Measurements from ENCODE around the gene PLCXD1.
"Not testable (repeated sequence)": the region's sequence is repeated elsewhere in the genome, so short reads cannot be mapped to it uniquely, and the experiment has no call there.

PLCXD1 gene

GRCh38 chrX:336227-336626, 55.0 kb downstream of the PLCXD1 start:
- DNase-seq, result no peak

- no peak for DNase-seq
These were observed 56.2 kb downstream of the PLCXD1 start for GRCh38 chrX:337331-337831.

GRCh38 chrX:338281-338835, 57.2 kb downstream of the PLCXD1 start:
- DNase-seq, result no peak

GRCh38 chrX:338836-339400, 57.7 kb downstream of the PLCXD1 start:
- DNase-seq, result no peak

GRCh38 chrX:340121-340520, 58.9 kb downstream of the PLCXD1 start:
- no peak for DNase-seq

- DNase-seq, result no peak
These were observed 59.7 kb downstream of the PLCXD1 start for GRCh38 chrX:340641-341423.

GRCh38 chrX:341541-342101, 60.4 kb downstream of the PLCXD1 start:
- DNase-seq, result no peak

GRCh38 chrX:344371-344901, 63.3 kb downstream of the PLCXD1 start:
- no peak for DNase-seq

GRCh38 chrX:345020-345925, 64.1 kb downstream of the PLCXD1 start:
- no peak for DNase-seq

GRCh38 chrX:346034-346813, 65.0 kb downstream of the PLCXD1 start:
- no peak for DNase-seq

- no peak for DNase-seq
These were observed 66.4 kb downstream of the PLCXD1 start for GRCh38 chrX:347351-348117.

- no peak for DNase-seq
These were observed 67.4 kb downstream of the PLCXD1 start for GRCh38 chrX:348461-349117.

- DNase-seq, result no peak
These were observed 68.0 kb downstream of the PLCXD1 start for GRCh38 chrX:349196-349595.

GRCh38 chrX:349702-350101, 68.5 kb downstream of the PLCXD1 start:
- no peak for DNase-seq

GRCh38 chrX:350148-350533, 69.0 kb downstream of the PLCXD1 start:
- DNase-seq, result no peak

GRCh38 chrX:350534-351323, 69.5 kb downstream of the PLCXD1 start:
- DNase-seq, result no peak

- DNase-seq, result not testable (repeated sequence)
These were observed 70.1 kb downstream of the PLCXD1 start for GRCh38 chrX:351324-351641.

GRCh38 chrX:351736-352135, 70.6 kb downstream of the PLCXD1 start:
- DNase-seq, result no peak

GRCh38 chrX:352181-352580, 71.0 kb downstream of the PLCXD1 start:
- DNase-seq, result no peak

Data from NCI-H1105 treated with DMSO at 0.1 percent for 48 hours (cell line).